HG02571 (cell line): ENCODE data around the gene MKS1.

Experiments
- ATAC-seq: cut with Tn5 transposase; IDR thresholded peaks from one replicate; pipeline ENCODE4 v1.9.1; 2021; ENCODE audit warnings: mild to moderate bottlenecking, moderate library complexity; ENCODE audit not compliant: unreplicated experiment

Gene MKS1

DNA sequence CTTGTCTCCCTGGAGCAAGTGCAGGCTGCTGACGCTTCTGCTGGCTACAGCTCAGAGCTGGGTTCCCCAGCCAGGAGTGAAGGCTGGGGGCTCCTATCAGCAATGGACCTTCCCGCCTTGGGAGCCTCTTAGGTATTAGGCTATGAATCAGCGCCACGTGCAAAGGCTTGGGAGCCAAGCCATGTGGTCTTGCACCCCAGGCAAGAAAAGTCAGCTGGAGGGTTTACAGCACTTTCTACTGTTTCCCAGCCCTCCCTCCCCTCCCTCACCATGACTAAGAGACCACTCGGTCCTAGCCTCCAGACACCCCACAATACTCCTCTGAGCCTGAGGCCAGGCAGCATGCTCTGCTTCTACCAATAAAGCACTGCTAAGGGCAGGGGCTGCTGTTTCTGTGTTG is 14.3 kb downstream of the MKS1 start:
- no peak for ATAC-seq

DNA sequence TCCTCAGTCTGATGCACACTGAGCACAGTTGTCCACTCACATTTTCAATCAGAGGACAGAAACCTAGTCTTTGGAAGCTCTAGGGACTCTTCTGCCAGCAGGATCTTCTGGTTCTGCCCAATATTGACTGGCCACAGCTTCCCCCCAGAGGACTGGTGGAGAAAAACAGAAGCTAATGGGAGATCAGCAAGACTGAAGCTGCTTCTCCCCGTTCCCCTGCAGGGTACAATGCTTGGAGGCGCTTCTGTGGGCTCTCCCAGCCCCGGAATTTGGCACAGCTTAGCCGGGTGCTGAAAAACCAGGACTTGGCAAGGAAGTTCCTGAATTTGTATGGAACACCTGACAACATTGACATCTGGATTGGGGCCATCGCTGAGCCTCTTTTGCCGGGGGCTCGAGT is 16.2 kb downstream of the MKS1 start:
- ATAC-seq: no peak

GRCh38 chr17:58200024-58200633 is 18.9 kb downstream of the MKS1 start:
- ATAC-seq: no peak

DNA sequence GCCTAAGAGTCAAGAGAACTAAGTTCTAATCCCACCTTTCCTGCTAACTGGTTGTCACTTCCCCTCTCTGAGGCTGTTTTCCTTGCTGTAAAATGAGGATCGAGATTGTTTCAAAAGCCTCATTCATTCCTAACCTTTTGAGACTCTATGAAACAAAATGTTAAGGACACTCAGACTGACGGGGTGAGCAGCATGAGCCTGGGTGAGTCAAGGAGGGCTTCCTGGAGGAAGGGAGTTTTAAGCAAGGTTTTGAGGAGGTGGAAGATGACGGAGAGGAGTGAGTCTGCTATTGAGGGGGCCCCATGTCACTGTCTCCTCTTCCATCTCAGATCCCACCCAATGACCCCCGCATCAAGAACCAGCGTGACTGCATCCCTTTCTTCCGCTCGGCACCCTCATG is 22.4 kb downstream of the MKS1 start:
- no peak for ATAC-seq

DNA sequence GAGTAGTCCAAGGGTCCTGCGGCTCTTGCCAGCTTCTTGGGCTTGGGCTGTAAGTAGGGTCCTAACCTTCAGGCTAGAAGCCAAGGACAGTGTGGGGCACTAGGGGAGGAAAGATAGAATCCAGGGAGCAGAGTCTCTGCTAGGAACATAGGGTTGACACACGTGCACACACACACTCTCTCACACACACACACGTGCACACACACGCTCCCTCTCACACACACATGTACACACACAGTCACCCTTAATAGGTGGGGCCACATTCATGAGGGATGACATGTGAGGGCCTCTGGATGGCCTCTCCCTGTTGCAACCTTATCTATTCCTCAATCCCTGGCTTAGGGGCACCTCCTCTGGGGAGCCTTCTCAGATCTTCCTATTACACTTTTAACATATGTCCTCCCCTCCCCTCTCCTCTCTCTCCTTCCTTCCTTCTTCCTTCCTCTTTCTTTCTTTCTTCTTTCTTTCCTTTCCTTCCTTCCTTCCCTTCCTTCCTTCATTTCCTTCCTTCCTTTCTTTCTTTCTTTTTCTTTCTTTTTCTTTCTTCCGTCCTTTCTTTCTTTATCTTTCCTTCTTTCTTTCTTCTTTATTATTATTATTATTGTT is 23.4 kb downstream of the MKS1 start:
- ATAC-seq: no peak

- ATAC-seq: no peak
These were observed 25.3 kb downstream of the MKS1 start for GRCh38 chr17:58193641-58194255.

- no peak for ATAC-seq
These were observed 26.4 kb downstream of the MKS1 start, which contains the start of gene EPX for GRCh38 chr17:58192612-58193011. TSS of gene EPX (plus strand) at chr17:58192726. CDS start at chr17:58192847, 121 bp downstream.

DNA sequence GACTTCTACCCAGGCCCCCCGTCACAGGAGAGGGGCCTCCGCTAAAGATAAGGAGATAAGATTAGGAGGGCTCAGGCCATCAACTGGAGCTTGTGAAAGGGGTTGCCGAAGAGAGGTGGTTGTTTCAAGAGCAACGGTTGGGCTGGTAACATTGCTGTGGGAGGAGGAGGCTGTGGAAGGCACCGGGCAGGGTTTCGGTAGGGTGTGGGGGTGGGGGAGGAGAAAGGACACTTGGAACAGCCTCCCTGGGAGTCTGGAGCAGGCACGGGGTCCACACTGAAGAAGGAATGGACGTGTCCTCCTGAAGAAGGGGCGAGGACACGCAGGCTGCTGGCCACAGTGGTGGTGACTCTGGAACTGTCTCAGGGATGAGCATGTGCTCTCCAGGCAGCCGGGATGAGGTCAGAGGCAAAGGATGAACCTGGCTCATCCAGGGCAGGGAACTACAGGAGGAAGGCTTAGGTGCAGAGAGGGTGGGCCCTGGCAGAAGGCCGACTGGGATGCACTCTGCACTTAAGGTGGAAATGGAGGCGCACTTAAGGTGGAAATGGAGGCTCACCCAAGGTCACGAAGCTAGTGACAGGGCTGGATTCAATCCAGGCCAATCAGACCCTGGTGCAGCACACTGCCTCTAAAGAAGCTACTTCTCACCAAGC is 27.7 kb downstream of the MKS1 start:
- no peak for ATAC-seq

GRCh38 chr17:58189436-58190146 is 29.5 kb downstream of the MKS1 start:
- ATAC-seq: no peak

DNA sequence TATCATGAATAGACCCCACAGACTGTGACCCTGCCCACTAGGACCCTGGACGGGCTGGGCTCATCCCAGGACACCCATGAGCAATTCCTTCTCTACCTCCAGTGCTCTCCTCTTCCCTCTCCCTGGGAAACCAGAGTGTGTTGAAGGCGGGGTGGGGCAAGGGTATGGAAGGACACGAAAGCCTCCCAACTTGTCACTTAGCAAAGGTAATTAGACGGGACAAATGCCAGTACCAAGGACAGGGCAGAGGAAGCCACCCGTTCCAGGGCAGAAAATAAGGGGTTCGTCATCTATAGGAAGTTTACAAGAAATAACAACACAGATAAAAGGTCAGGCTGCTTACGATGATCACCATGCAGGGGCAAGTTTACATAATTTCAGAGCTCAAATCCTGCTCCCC is 31.4 kb downstream of the MKS1 start:
- ATAC-seq: no peak

DNA sequence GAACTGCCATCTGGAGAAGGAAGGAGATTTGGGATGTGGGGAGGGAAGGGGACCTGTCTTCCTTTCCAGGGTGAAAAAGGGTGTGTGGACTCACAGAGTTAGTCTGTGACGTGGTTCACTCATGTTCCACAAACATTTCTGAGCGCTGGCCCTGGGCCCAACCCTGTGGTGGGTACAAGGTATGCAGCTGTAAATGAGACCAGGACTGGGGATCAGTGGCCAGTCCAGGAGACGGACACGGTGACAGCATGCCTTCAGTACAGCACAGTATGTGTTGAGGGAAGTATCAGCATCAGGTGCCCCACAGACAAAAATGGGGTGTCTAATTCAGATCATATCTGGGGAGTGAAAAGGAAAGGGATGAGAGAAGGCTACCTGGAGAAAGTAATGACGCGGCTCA is 32.0 kb downstream of the MKS1 start:
- ATAC-seq: no peak

GRCh38 chr17:58186591-58186990 is 32.5 kb downstream of the MKS1 start:
- ATAC-seq: no peak

- no peak for ATAC-seq
These were observed 33.9 kb downstream of the MKS1 start for GRCh38 chr17:58184986-58185761.

- ATAC-seq: no peak
These were observed 34.6 kb downstream of the MKS1 start for GRCh38 chr17:58184308-58184985.

DNA sequence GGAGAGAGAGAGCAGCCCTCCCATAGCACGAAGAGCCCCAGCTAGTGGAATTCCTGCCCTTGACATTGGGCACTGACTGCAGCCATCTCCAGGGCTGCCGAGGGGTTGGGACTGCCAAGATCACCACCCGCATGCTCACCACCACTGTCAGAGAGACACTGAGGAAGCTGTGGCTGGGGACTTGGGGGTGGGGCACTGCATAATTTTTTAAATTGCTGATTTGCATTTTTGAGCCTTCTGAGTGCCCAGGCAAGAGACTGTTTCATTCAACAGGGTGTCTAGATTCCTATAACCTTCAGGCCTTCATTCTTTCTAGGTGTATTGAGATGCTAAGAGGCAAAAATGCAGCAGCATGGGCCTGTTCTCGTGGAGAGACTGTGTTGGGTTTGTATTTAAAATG is 35.5 kb downstream of the MKS1 start:
- ATAC-seq: no peak

GRCh38 chr17:58181796-58182195 is 37.3 kb downstream of the MKS1 start:
- ATAC-seq: no peak

DNA sequence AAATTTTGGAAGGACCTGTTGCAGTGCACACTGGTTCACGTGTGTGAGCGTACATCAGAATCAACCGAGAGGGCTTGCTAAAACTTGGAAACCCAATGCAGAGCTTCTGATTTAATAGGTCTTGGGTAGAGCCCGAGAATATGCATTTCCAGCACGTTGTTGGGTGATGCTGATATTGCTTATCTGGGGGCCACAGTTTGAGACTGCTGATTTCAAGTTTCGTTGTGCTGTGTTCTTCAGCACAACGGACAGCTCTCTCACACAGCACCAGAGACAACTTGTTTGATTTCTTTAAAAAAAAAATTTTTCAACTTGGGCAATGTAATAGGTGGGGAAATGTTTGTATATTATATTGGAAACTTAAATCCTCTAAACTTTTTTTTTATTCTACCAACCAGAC is 42.9 kb downstream of the MKS1 start:
- no peak for ATAC-seq

DNA sequence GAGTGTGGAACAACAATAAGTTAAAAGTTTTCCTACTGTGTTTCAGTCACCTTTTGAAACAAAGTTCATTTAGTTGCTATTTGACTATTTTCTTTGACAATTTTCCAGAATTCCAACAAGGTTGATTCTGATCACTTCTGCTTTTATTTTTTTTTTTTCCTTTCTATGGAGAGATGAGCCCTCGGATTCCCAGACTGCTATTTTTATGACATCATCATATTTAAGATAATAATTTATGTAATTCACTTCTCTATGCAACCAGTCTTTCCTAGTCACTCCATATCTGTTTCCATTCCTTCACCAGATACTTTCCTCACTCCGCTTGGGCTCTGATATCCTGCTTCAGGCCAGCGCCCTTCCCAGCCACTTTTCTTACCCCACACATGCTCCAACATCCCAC is 44.2 kb downstream of the MKS1 start:
- no peak for ATAC-seq

DNA sequence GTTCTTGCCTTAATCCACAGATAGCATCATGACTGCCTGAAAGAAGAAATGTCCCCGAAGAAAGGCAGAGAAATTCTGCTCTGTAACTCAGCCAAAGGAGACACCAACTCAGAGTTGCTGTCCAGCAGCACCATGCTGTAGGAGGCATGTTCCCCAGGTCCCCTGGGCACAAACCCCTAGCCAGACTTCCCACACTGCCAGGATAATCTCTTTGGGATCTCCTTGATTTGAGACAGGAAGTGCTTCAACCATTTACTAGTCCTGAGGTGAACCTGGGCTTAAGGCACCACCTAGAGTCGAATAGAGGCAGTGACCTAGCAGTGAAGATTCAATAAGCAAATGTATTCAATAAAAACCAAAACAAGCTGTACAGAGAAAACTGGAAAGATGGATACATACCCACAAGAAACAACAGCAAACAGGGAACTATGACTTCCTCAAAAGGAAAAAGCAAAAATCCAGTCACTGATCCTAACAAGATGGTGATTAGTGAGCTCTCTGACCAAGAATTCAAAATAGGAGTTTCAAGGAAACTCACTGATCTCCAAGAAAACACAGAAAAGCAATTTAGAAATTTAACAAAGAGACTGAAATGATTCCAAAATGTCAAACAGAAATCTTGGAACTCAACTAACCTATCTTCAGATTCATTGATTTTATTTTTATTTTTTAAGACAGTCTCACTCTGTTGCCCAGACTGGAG is 46.5 kb downstream of the MKS1 start:
- ATAC-seq: no peak
